Measurements from ENCODE around the gene PRKCD. TPM values are rescaled to one million over a fixed set of nuclear protein-coding genes. Genes with fewer than 3 reads are reported as not detected.

The PRKCD gene
- 10 to 100 TPM in 1 of 2 experiments, 1 to 10 TPM in 1; 9.1 to 10.2 TPM for total RNA-seq

DNA sequence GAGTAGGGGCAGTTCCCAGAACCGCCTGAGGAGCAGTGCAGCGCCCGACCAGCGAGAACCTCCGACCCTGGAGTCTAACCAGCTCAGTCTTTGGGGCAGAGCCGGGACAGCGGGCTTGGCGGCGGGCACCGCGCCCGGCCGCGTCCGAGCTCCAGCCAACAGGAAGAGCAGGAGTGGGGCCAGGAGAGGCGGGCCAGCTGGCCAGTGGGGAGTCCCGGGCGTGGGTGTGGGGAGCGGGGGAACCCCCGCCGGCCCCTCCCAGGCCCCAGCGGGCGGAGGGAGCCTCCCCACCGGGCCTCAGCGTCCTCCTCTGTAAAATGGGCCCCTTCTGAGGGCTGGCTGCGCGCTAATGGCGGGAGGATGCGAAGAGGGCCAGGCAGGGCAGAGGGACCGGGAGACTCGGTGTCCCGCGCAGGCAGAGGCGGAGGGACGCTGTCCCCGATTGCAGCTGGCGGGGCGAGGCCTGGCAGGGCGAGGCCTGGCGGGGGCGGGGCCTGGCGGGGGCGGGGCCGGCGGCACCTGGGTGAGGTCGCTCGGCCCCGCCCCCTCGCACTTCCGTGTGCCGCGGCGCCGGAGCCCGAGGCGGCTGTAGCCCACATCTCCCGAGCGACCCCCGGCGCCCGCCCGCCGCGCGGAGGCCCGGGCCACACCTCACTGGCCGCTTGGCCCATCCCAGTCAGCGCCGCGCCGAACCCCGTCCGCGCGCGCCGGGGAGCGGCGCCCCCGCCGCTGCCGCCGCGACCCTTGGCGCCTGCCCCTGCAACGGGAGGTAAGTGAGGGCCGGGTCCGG lies at the start of gene PRKCD:
Gene PRKCD (plus strand): TSS at position 550 of the 790 bp plus-strand sequence. CDS start 17,214 bp downstream, outside the sequence.
- Mint-ChIP-seq H3K36me3 (ENCODE audit: low read depth) (no peaks in the 10 kb centered on the region), H3K27ac (peak within 1 kb of the TSS; percentile 59), H3K4me3 (peak within 1 kb of the TSS; percentile 74), H3K9me3 (no peaks in the 10 kb centered on the region), H3K27me3 (ENCODE audit: low read depth) (peaks cover 18% of the 10 kb centered on the region), H3K4me1 (ENCODE audit: low read depth) (peaks cover 18% of the 10 kb centered on the region)
- peak; percentile 76 for DNase-seq
- CTCF ChIA-PET = interaction anchor here (0.6 to 3.4 kb wide), 3 partner anchors 15 to 29 kb away, joined by 4 to 14 read pairs (median 8); no protein-coding TSS in a partner anchor
- intact Hi-C loops (cut with micrococcal nuclease) = loop anchor here (2.0 kb wide), 1 partner anchor 58 kb away; no protein-coding TSS in a partner anchor

DNA sequence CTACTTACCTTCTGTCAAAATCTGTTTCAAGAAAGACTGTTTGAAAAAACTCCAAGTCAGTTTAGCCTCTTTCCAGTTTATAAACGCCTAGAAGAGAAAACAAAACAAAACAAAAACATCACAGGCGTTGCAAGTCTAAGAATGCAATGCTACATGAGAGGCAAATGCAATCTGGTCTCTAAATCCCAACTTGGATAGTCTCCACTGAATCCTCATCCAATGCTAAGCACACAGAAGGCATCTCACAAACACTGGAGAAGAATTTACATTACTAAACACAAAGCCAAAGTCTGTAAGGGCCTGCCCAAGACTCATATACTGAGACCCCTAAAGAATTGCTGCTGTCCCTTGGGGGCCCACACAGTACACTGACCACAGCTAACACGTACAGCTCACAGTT lies 49.2 kb upstream of the PRKCD start:
- no peaks in the 10 kb centered on the region for H3K27me3 Mint-ChIP-seq (ENCODE audit: low read depth)
- CTCF ChIA-PET = interaction anchor here (1.0 to 5.4 kb wide), 6 partner anchors 10 to 84 kb away, joined by 3 to 61 read pairs (median 8); no protein-coding TSS in a partner anchor
- H3K36me3 Mint-ChIP-seq (ENCODE audit: low read depth) = peaks cover 26% of the 10 kb centered on the region
- intact Hi-C loops (cut with micrococcal nuclease) = loop anchor here (5.0 to 10.0 kb wide), 3 partner anchors 235 to 600 kb away; partner anchors contain the start of genes CACNA1D and DCP1A
- DNase-seq = no peak
- peaks cover 30% of the 10 kb centered on the region for H3K4me1 Mint-ChIP-seq (ENCODE audit: low read depth)
- H3K27ac Mint-ChIP-seq = no peak overlapping the region
- no peak overlapping the region for H3K4me3 Mint-ChIP-seq
- no peaks in the 10 kb centered on the region for H3K9me3 Mint-ChIP-seq

DNA sequence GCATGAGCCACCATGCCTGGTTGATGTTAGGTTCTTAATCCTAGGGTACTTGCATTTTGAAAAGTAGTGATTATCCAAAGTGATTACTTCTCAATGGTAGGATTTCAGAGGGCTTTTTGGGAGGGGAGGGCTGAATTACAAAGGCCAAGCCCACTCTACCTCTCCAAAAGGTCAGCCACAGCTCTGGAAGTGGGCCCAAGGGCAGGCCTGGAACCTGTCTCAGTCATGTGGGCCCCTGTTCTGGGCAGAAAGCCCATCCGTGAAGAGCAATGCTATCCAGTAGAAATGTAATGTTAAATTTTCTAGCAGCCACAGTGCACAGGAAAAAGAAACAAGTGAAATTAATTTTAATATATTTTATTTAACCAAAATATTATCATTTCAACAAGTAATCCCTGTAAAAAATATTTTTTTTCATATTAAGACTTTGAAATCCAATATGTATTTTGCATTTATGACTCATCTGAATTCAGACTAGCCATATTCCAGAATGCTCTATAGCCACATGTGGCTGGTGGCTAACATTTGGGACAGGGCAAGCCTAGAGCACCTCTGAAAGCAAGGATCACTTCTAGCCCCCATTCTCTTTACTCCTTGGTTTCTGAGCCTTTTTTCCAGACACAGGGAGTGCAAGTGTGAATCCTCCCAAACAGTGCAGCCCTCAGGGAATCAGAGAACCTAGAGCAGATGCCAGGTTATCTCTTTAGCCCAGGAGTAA lies 47.6 kb upstream of the PRKCD start:
- H3K36me3 Mint-ChIP-seq (ENCODE audit: low read depth) = peaks cover 26% of the 10 kb centered on the region
- CTCF ChIA-PET = interaction anchor here (0.8 to 5.7 kb wide), 17 partner anchors 9 to 91 kb away, joined by 3 to 88 read pairs (median 8); no protein-coding TSS in a partner anchor
- peaks cover 22% of the 10 kb centered on the region for H3K4me1 Mint-ChIP-seq (ENCODE audit: low read depth)
- no peak for DNase-seq
- no peak overlapping the region for H3K4me3 Mint-ChIP-seq
- intact Hi-C loops (cut with micrococcal nuclease) = loop anchor here (1.0 to 10.0 kb wide), 6 partner anchors 17 to 599 kb away; partner anchors contain the start of genes CACNA1D, DCP1A and RFT1
- no peaks in the 10 kb centered on the region for H3K27me3 Mint-ChIP-seq (ENCODE audit: low read depth)
- H3K9me3 Mint-ChIP-seq = no peaks in the 10 kb centered on the region
- H3K27ac Mint-ChIP-seq = no peak overlapping the region

DNA sequence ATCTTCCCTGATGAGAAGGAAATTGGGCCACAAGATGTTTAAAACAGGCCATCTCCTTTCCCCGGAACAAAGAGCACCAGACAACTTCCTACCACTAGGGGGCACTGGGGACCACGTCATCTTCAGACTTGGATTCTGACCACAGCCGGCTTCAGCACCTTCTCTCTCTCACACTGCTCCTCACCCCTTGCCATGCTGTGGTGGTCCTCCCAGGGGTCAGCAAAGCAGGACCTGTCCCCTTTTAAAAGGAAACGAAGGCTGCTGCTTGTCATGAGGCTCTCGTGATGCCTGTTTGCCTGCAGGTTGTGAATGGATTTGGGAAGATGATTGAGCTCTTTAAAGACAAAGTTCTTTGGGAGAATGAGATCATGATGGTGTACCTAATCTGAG lies 47.0 kb upstream of the PRKCD start:
- DNase-seq = peak; percentile 91
- H3K4me3 Mint-ChIP-seq = no peak overlapping the region
- H3K4me1 Mint-ChIP-seq (ENCODE audit: low read depth) = peaks cover 16% of the 10 kb centered on the region
- no peak overlapping the region for H3K27ac Mint-ChIP-seq
- H3K27me3 Mint-ChIP-seq (ENCODE audit: low read depth) = no peaks in the 10 kb centered on the region
- no peaks in the 10 kb centered on the region for H3K9me3 Mint-ChIP-seq
- intact Hi-C loops (cut with micrococcal nuclease) = loop anchor here (1.0 to 10.0 kb wide), 6 partner anchors 16 to 598 kb away; partner anchors contain the start of genes CACNA1D, DCP1A and RFT1
- peaks cover 25% of the 10 kb centered on the region for H3K36me3 Mint-ChIP-seq (ENCODE audit: low read depth)
- CTCF ChIA-PET = interaction anchor here (0.7 to 5.7 kb wide), 18 partner anchors 9 to 174 kb away, joined by 3 to 88 read pairs (median 6); no protein-coding TSS in a partner anchor

DNA sequence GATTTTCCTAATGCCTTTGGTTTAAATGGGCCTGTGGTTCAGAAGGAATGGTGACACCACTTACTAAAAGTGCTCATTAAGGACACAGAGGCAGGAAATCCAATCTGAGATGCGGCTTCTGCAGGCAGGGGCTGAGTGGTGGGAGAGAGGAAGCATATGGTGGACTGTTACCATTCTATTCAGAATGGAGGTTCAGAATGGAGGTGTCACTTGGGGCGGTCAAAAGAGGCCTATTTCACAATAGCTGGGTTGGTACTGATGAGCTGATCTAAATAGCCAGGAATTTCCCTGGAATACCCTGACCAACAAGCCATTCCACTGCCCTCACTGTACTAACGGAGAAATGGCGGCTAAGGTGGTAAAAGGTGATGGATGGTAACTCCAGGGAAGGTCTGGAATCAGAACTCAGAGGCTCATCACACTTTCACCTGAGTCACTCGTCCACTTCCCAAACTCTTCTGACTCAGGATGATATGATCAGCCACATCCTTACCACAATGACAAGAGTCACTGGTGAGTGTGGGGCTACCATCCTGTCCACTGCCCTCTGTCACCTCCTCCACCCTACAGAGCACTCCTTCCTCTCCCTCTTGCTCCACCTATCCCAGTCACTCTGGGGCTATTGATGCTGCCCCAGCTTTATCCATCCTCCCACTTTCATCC lies 46.5 kb upstream of the PRKCD start:
- H3K4me1 Mint-ChIP-seq (ENCODE audit: low read depth) = peaks cover 11% of the 10 kb centered on the region
- intact Hi-C loops (cut with micrococcal nuclease) = loop anchor here (1.0 to 10.0 kb wide), 6 partner anchors 16 to 598 kb away; partner anchors contain the start of genes CACNA1D, DCP1A and RFT1
- CTCF ChIA-PET = interaction anchor here (0.7 to 5.7 kb wide), 19 partner anchors 8 to 173 kb away, joined by 3 to 88 read pairs (median 5); no protein-coding TSS in a partner anchor
- no peak overlapping the region for H3K4me3 Mint-ChIP-seq
- H3K27ac Mint-ChIP-seq = no peak overlapping the region
- H3K36me3 Mint-ChIP-seq (ENCODE audit: low read depth) = peaks cover 21% of the 10 kb centered on the region
- no peaks in the 10 kb centered on the region for H3K27me3 Mint-ChIP-seq (ENCODE audit: low read depth)
- no peaks in the 10 kb centered on the region for H3K9me3 Mint-ChIP-seq
- DNase-seq = peak; percentile 32

DNA sequence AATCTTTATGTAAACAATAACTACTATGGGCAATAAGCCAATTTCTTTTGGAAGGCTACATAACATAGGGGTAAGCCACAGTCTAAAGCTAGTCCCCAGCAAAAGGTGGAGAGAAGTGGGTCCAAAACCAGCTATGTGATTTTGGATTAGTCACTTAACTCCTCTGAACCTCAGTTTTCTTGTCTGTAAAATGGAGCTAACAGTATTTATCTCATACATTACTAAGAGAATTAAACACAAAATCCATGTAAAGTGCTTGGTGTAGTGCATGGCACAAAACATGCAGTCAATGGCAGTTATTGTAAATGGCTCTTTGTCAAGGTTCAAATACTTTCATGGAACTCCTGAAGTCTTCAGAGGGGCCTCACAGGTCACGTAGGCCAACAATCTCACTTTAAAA lies 44.1 kb upstream of the PRKCD start:
- Mint-ChIP-seq H3K9me3 (no peaks in the 10 kb centered on the region), H3K4me1 (ENCODE audit: low read depth) (no peaks in the 10 kb centered on the region), H3K27me3 (ENCODE audit: low read depth) (no peaks in the 10 kb centered on the region), H3K27ac (no peak overlapping the region), H3K4me3 (no peak overlapping the region), H3K36me3 (ENCODE audit: low read depth) (peaks cover 12% of the 10 kb centered on the region)
- intact Hi-C loops (cut with micrococcal nuclease) = loop anchor here (10.0 kb wide), 1 partner anchor 378 kb away; the partner anchor contains the start of gene CACNA1D
- no peak for DNase-seq
- CTCF ChIA-PET = interaction anchor here (0.9 to 5.7 kb wide), 3 partner anchors 11 to 79 kb away, joined by 3 to 88 read pairs (median 32); no protein-coding TSS in a partner anchor

DNA sequence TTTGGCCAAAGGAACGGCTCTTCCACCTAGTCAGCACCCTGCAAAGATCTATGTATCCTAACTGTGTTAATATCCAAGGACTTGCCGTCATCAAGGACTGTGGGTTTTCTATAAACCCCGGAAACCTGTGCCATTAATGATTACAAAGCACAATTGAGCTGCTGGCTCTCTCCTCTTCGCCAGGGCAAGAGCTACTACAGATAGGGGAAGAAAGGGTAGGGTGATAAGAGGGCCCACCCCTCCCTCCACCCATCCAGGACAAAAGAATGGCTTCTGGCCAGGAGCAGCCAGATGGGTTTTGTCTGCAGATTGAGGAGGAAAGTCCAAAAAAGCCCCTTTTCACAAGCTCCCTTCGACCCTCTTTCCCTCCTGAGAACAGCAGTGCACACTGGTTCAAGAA lies 40.7 kb upstream of the PRKCD start:
- no peaks in the 10 kb centered on the region for H3K27me3 Mint-ChIP-seq (ENCODE audit: low read depth)
- no peaks in the 10 kb centered on the region for H3K4me1 Mint-ChIP-seq (ENCODE audit: low read depth)
- DNase-seq = no peak
- peaks cover 28% of the 10 kb centered on the region for H3K36me3 Mint-ChIP-seq (ENCODE audit: low read depth)
- no peak overlapping the region for H3K27ac Mint-ChIP-seq
- H3K9me3 Mint-ChIP-seq = no peaks in the 10 kb centered on the region
- intact Hi-C loops (cut with micrococcal nuclease) = no loop called here
- no peak overlapping the region for H3K4me3 Mint-ChIP-seq
- CTCF ChIA-PET = interaction anchor here (0.6 to 3.9 kb wide), 2 partner anchors 14 to 386 kb away, joined by 3 to 15 read pairs; no protein-coding TSS in a partner anchor

DNA sequence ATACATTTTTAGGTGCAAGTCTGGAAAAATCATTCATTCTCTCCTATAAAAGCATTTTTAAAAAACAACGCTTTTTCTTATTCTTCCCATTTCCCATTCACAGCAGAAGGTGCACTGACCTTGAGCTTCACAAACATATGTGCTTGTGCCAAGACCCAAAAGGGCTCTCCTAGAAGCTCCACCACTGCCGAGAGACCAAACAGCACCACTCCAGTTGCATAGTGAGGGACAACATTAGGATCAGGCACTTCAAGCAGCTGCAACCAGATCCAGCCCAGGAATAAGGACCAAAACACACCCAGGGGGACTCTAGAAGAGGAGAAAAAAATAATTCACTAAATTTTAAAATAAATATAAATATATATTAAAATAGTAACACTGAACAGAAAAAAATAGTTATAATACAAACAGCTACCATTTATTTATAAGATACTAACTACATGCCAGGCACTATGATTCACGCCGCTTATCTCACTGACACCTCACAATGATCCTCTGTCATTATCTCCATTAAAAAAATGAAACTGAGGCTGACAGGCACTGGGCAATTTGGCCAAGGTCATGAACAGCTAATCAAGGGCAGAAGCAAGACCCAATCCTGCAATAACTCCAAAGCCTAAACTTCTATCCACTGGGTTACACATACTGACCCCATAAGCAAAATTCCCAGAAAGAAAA lies 38.6 kb upstream of the PRKCD start:
- H3K4me1 Mint-ChIP-seq (ENCODE audit: low read depth) = peaks cover 3% of the 10 kb centered on the region
- no peak overlapping the region for H3K27ac Mint-ChIP-seq
- intact Hi-C loops (cut with micrococcal nuclease) = no loop called here
- no peaks in the 10 kb centered on the region for H3K27me3 Mint-ChIP-seq (ENCODE audit: low read depth)
- H3K36me3 Mint-ChIP-seq (ENCODE audit: low read depth) = peaks cover 35% of the 10 kb centered on the region
- CTCF ChIA-PET = interaction anchor here (0.5 to 3.9 kb wide), 3 partner anchors 8 to 56 kb away, joined by 3 to 15 read pairs (median 12); no protein-coding TSS in a partner anchor
- no peak overlapping the region for H3K4me3 Mint-ChIP-seq
- H3K9me3 Mint-ChIP-seq = no peaks in the 10 kb centered on the region
- DNase-seq = no peak

DNA sequence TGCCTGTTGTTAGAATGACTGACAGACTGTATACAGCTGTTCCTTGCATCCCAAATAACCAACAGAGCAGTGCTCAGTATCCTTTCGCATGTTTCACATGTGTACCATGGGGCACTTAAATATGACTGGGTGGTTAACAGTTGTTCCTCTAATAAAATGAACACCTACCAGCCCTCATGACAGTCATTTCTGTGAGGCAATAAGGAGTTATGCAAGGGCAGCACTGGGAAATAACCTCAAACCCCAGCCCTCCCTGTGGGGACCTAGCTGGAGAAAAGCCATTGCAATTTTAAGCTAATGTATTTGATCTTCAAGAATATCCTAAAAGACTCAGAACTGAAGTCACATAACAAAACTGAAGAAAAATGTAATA lies 38.1 kb upstream of the PRKCD start:
- intact Hi-C loops (cut with micrococcal nuclease) = no loop called here
- Mint-ChIP-seq H3K9me3 (no peaks in the 10 kb centered on the region), H3K27ac (no peak overlapping the region), H3K4me3 (no peak overlapping the region), H3K36me3 (ENCODE audit: low read depth) (peaks cover 34% of the 10 kb centered on the region), H3K27me3 (ENCODE audit: low read depth) (no peaks in the 10 kb centered on the region), H3K4me1 (ENCODE audit: low read depth) (peaks cover 3% of the 10 kb centered on the region)
- no peak for DNase-seq
- CTCF ChIA-PET = interaction anchor here (0.6 to 3.9 kb wide), 4 partner anchors 8 to 352 kb away, joined by 3 to 15 read pairs (median 8); partner anchors contain the start of gene NEK4

DNA sequence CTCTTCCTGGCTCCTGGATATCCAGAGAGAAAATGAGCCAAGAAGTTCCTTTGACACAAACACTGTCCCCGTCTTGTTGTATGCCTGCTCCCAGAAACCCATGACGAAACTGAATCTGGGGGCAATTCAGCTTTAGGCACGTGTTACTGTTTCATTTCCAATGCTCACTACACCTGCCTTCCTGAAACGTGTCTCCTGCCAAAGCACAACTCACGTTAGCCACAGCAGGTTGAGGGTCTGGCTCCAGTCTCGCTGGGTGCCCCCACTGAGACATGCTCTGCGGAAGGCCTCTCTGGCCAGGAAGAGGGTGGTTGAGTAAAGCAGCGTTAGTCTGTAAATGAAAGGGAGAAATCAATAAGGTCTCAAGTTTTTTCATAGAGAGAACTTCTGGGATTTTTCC lies 37.5 kb upstream of the PRKCD start:
- no peak for DNase-seq
- H3K27ac Mint-ChIP-seq = no peak overlapping the region
- CTCF ChIA-PET = interaction anchor here (0.6 to 2.0 kb wide), 3 partner anchors 9 to 352 kb away, joined by 3 to 12 read pairs (median 3); partner anchors contain the start of gene NEK4

DNA sequence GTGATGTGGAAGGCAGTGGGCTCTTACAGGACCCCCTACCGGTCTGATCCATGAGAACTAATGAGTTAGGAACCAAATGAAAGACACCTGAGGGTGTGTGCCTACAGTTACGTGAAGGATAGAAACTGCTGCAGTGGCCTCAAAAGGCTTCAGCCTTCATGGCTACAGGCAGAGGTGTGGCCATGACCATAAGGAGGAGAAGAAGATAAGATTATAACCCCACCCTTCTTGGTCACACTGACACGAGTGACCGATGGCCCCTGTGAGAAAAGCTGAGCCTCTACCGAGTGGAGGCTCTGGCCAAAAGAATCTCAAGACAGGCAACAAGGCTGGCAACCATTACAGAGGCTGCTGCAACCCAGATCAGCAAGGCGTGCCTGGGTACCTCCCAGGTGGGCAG lies 37.1 kb upstream of the PRKCD start:
- H3K36me3 Mint-ChIP-seq (ENCODE audit: low read depth) = peaks cover 28% of the 10 kb centered on the region
- CTCF ChIA-PET = interaction anchor here (2.1 kb wide), 1 partner anchor 9 kb away, joined by 8 read pairs; no protein-coding TSS in a partner anchor
- intact Hi-C loops (cut with micrococcal nuclease) = no loop called here
- DNase-seq = no peak
- no peak overlapping the region for H3K27ac Mint-ChIP-seq
- no peaks in the 10 kb centered on the region for H3K9me3 Mint-ChIP-seq
- no peaks in the 10 kb centered on the region for H3K27me3 Mint-ChIP-seq (ENCODE audit: low read depth)
- H3K4me1 Mint-ChIP-seq (ENCODE audit: low read depth) = peaks cover 12% of the 10 kb centered on the region
- no peak overlapping the region for H3K4me3 Mint-ChIP-seq

More for the DNA sequence above, 37.5 kb upstream of the PRKCD start:
- Mint-ChIP-seq H3K27me3 (ENCODE audit: low read depth) (no peaks in the 10 kb centered on the region), H3K9me3 (no peaks in the 10 kb centered on the region), H3K4me1 (ENCODE audit: low read depth) (peaks cover 7% of the 10 kb centered on the region), H3K36me3 (ENCODE audit: low read depth) (peaks cover 29% of the 10 kb centered on the region), H3K4me3 (no peak overlapping the region)
- intact Hi-C loops (cut with micrococcal nuclease) = no loop called here
